GM21515 (cell line): ENCODE data around the gene RASL12.

Experiments used
- ATAC-seq: cut with Tn5 transposase; IDR thresholded peaks from one replicate; pipeline ENCODE4 v1.9.1; 2021; ENCODE audit not compliant: unreplicated experiment

Gene RASL12

DNA sequence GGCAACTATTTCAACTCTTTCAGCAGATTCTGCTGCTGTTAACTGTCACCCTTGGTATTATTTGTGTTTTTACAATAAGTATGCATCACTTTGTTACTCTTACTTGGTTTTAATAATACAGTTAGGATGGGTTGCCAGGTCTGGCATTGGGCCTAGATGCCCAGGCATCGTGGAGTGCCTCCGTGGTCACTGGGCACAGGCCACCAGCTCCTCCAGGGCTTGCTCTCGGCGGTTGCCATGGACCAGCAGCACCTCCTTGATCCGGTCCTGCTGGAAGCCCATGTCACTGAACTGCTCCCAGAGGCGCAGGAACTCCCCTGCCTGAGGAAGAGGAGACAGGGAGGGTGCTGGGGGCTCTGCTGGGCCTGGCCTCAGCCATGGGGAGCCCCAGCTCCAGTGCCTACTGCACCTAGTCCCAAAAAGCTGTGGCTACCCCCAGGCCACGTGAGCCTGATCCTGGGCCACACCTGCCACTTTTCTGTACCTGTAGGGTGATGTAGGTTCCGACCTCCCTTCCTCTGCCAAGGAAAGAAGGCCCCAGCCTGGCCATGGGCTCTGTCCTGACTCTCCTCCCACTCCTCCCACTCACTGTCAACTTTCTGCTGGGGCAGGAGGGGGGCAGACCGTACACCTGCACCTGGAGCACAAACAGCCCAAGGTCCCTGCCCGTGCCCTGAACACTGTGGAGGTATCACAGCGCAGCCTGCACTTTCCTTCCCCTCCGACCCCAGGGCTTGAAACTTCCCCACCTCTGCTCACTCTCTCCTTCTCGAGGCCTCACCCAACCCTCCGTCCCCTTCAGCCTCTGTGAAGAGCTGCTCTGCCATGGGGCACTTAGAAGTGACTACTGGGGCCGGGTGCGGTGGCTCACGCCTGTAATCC, 25.4 kb upstream of the RASL12 start:
- ATAC-seq, result no peak

DNA sequence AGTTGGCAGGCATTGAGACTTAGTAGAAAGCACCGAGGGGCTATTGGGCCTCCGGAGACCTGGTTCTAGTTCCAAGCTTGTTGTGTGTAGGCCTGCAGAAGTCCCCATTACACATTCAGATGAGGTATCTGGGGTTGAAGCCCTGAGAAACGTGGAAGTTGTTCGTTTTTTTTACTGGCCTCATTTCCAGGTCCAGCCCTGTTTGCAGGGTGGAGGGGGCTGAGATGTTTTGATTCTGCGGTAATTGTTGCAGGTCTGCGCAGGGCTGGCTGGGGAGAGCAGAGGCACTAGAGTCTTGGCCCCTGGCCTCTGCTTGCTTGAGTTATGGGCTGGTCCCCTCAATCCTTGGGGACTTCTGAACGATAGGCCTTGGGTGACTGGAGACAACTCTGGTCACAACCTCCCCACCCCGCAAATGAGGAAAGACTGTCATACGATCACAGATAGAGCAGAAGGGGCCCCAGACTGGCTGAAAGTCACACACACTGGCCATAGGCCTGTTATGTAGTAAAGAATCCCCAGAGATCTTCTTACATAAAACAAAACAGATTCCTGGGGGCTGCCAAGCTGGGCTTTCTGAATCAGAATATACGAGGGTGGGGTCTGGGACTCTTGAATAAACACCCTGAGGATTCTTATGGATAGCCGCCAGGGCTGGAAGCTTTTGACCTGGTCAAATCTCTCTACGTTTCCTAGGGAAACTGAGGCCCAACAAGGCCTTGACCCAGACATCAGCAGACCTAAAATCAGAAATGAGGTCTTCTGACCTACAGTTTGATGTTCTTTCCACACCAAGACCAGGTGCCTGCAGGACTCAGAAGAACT, 24.4 kb upstream of the RASL12 start:
- no peak for ATAC-seq

DNA sequence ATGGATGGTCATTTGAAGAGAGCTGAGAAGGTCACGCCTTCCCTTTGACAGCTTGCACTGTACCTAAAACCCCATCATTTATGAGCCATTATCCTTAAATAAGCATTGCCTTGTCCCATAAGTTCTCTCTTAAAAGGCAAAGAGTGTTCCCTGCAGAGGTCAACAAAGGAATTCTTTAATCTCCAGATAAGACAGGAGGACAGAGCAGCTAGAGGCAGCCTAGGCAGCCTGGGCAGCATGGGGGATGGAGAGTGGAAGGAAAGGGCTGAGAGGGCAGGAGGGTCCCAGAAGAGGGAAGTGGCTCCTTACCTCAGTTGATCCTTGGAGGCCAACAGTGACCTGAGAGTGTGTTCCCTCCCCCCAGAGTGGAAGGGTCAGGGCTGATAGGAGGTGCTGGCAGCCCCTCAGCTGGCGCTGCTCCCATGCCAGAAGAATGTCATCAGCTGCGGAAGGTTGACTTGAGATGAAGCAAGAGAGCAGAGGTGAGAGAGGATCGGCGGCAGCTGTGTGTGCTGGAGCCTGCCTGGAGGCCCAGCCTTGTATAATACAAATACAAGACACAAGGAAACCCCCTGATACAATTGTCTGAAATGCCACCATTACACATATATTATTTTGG, 21.5 kb upstream of the RASL12 start:
- no peak for ATAC-seq

DNA sequence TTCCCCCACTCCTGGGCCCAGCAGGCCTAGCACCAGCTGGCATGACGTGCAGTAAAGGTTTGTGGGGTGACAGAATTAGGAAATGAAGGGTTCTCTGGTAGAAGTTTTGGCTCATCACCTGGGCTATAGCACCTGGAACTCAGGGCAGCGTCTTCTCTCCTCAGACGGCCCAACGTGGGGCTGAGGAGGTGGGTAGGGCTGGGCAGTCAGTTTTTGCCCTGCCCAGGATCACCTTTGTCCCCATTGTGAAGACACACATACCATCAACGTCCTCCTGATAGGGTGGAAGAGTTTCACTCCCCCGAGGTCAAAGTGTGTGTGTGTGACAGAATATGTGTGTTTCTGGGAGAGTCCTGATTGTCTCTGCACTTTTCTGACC, 20.8 kb upstream of the RASL12 start:
- ATAC-seq, result no peak

DNA sequence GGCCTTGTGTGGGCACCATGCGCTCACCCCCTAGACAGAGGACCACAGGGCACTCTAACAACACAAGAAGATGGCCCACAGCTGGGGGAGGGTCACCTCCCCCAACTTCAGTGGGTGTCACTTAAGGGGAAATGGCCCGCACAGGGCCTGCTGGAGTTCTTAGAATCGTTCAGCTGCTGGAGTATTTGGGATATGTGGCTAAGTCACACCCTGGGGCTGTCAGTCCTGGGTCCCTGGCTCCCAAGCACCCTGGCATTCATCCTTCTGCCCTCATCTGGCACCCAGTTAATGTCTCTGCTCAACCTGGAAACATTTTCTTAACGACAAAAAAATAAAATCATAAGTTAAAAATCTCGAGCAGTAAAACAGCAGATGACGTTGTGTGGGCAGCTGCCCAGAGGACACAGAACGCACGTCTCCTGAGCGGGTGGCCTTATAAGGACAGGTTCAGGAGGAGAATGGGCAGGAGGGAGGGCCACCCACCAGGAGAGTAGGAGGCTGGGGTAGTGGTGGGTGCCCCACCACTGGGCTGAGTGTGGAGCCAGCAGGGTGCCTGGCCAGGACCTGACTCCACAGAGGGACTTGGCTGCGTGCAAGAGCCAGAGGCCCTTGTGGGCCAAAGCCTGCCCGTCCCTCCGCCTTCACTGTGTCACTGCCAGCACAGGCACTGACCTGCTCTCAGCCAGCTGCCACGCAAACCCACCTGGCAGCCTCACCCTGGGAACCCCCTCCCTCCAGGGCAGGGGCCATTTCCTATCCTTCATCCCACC, 20.3 kb upstream of the RASL12 start:
- ATAC-seq, result no peak

DNA sequence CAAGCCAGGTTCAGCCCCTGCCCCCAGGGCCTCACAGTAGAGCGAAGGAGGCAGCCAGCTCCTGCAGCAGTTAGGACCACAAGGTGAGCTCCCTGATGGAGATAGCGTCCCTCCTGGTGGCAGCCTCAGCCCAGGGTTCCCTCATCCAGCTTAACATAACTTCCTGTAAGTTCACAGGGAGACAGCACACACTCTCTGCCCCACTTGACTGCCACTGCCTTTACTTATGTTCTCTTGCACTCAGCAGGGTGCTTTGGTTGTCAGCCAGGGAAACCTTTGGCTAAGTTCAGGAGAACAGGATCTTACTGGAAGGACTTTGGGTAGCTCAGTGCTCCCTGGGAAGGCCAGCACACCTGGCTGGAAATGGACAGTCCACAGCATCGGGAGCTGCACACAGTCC, 19.6 kb upstream of the RASL12 start:
- no peak for ATAC-seq

DNA sequence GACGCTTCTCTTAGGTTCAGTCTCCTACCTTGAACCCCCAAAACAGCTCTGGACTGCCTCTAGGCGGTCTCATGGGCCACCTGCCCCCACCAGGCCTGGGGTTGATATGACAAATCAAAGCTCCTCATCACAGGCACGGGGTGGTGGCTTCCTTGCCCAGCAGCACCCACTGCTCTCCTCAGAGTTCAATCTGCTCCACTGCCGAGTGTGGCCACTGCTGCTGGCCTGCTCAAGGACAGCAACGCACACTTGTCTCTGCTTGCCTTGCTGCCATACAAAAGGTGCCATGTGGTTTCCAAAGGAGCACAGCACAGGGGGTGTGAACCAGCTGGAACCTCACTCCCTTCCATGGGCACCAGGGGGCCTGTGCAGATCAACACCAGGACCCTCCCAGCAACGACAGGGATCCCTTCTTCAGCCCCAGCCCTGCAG, 18.9 kb upstream of the RASL12 start:
- ATAC-seq, result no peak

DNA sequence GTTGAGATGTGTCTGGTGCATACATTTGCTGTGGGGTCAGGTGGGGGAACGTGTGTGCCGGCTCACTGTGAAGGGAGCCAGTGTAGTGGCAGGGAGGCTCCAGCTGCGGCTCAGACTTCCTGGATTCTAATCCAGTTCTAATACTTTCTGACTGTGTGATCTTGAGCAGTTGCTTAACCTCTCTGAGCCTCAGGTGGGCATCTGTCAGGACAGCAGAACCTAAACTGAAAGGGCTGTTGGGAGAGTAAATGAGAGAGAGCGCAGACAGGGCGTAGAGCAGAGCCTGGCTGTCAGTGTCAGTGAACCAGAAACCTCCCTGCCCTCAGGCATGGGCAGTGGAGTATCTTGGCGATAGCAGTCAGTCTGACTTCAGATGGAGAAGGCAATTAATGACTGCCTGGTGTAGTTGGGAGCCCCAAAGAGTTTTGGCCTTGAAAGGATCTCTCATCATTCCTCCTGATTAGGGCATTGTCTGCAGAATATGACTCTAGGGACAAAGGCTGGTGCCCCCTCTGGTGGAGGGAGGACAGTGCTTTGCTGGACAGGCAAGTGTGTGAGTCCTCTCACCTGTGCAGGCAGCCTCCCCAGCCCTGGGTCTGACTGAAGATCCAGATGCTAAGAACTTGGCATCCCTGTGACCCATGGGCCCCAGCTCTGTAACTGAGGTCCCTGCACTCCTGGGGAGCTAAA, 18.3 kb upstream of the RASL12 start:
- no peak for ATAC-seq

DNA sequence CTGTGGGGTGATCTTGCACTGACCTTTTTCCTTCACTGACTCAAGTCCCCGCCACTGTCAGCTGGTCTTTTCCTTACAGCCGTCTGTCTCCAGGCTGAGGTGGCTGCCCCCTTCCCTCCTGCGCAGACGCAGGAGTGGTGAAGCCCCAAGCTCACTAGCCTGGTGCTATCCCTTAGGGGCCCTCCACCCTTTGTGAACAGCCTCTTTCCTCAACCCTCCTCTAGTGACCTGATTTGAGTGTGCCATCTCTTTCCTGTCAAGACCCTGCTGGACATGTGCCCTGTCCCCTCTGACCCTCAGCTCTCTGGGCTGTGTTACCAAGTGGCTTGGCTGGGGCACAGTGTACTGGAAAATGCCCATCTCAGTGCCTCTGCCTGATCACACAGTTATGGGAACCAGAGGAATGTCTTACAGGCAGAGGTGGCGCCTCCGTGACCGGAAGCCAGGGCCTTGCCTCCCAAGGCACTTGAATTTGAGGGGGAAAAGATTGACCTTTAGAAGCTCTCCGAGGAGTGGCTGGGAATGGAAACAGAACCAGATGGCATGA, 17.5 kb upstream of the RASL12 start:
- ATAC-seq, result no peak

DNA sequence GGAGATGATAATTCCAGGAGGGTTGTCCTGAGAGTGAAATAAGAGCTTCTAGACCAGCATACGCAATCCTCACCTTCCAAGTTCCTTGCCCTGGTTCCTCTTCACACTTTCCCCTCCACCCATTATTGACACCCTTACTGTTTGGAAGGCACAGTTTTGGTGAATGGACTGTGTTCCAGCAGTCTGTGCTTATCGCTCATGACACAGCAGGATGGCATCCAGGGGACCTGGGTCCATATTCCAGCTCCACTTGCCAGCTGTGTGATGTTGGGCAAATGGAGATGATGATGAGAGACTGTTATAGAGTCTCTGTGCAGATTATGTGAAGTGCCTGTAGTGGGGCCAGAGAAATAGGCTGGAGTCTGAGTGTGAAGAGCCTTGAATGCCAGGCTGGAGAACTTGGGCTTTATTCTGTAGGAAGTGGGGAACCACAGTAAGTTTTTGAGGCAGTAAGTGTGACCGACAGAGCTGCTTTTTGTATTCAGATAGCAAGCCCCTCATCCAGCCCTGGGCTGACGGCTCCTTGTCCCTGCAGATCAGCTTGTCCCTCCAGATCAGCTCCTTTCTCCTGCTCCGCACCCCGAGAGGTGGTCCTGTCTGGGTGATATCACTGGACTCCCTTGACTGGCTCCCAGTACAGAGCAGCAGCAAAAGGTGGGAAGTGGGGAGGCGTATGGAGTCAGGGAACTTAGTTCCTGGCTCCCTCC, 16.9 kb upstream of the RASL12 start:
- ATAC-seq, result no peak

DNA sequence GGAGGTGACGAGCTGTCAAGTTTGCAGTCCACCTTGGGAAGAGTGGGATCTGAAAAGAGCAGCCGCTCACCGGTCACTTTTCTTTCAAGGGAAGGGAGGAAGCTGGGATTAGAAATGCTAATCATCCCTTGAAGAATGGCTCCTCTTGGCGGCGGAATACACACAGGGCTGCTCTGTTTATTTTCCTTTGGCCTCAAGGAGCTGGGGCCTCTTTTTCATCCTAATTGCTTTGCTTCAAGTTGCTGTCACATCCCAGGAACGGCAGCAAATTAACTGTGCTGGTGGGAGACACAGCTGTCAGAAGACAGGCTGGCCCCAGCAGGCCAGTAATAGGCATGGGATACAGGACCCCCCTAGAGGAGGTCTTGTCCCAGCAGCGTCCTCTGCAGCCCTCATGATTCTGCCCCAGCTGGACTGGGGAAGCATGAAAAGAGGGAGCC, 15.5 kb upstream of the RASL12 start:
- ATAC-seq, result no peak

DNA sequence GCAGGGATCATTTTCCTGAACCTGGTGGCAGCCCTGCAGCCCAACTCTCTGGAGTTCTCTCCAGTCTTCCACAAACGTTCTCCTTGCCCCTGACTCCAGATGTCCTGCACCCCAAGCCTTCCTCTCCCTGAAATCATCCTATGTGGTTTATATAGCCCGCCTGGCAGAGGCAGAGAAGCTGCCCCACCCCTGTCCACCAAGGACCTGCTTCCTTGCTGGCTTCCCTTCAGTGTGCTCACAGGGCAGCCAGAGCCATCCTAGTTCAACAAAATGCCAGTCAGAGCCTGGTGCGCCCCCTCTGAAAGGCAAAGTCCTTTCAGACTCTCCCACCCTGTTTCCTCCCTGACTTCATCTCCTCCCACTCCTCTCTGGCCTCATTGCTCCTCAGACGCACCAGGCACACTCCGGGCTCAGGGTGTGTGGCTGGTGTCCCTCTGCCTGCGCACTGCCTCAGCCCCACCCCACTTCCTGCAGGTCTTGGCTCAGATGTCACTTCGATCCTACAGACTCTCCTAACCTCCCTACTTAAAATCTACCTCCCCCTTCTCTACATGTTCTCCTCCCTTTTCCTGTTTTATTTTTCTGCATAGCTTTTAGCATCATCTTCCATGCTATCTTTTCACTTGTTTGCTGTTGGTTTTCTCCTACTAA, 14.6 kb upstream of the RASL12 start:
- ATAC-seq, result no peak

DNA sequence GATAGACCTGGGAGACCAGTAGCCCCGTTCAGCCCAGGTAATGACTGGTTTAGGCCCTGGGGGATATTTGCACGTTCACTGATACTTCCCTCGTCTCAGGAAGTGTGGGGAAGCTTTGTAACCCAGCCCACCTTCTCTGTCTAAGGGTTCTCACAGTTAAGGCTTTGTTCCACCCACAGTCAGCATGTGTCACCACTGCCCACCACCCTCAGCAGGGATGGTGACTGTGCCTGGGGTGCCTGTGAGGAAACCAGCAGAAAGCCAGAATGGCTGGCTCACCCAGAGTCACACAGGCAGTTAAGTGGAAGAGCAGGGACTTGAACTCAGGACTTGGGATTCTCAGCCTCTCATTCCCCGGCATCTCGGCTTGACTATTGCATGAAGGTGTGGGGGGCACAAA, 14.0 kb upstream of the RASL12 start:
- ATAC-seq, result no peak

DNA sequence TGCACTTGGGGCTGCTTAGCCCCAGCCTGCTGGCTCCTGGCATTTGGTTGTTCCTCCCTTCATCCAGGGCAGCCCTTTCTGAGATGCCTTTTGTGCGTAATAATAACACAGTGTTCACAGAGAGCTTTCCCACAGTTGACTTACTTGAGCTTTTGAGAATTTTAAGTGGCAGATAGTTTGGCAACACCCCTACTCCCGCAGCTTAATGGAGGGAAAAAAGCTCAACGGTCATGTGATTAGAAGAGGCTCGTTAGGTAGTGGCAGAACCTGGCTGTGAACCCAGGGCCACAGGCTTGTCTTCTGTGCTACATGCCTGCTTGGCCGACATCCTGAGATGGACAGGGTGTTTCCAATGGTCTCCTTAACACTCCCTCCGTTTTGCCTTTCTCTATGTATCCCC, 13.5 kb upstream of the RASL12 start:
- no peak for ATAC-seq

DNA sequence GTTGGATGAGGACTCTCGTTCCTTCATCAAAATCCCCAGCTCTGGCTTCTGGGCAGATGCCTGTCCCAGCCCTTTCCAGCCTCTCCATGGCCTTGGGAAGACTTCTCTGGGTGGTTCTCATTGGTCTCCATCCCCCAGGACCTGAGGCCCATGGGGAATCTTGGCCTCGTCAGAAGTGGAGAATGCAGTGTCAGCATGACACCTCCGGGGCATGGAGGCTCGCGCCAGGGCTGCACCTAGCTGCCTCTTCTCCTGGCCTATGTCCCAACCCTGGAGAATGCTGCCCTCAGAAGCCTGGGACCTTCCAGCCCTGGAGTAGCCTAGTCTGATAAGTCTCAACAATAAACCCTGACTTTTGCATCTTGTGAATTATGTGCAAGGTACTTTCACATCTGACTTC, 11.8 kb upstream of the RASL12 start:
- no peak for ATAC-seq

DNA sequence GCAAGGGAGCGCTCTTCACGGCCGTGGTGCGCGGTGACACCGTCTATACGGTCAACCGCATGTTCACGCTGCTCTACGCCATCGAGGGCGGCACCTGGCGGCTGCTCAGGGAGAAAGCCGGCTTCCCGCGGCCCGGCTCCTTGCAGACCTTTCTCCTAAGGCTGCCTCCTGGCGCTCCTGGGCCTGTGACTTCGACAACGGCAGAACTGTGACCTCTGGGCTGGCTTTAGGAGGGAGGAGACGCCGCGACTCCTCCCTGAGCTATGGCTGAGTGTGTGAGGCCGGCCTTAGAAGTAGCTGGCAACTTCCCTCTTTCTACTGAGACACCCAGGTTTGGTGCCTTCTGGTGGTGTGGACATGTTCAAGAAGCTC, 10.2 kb upstream of the RASL12 start:
- ATAC-seq, result no peak

DNA sequence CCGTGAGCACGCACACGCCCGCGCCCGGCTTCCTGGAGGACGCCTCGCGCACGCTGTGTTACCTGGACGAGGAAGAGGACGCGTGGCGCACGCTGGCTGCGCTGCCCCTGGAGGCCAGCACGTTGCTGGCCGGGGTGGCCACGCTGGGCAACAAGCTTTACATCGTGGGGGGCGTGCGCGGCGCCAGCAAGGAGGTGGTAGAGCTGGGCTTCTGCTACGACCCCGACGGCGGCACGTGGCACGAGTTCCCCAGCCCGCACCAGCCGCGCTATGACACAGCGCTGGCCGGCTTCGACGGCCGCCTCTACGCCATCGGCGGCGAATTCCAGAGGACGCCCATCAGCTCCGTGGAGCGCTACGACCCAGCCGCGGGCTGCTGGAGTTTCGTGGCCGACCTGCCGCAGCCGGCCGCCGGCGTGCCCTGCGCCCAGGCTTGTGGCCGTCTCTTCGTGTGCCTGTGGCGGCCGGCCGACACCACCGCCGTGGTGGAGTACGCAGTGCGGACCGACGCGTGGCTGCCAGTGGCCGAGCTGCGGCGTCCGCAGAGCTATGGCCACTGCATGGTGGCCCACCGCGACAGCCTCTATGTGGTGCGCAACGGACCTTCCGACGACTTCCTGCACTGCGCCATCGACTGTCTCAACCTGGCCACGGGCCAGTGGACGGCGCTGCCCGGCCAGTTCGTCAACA, 9.6 kb upstream of the RASL12 start:
- ATAC-seq, result no peak

DNA sequence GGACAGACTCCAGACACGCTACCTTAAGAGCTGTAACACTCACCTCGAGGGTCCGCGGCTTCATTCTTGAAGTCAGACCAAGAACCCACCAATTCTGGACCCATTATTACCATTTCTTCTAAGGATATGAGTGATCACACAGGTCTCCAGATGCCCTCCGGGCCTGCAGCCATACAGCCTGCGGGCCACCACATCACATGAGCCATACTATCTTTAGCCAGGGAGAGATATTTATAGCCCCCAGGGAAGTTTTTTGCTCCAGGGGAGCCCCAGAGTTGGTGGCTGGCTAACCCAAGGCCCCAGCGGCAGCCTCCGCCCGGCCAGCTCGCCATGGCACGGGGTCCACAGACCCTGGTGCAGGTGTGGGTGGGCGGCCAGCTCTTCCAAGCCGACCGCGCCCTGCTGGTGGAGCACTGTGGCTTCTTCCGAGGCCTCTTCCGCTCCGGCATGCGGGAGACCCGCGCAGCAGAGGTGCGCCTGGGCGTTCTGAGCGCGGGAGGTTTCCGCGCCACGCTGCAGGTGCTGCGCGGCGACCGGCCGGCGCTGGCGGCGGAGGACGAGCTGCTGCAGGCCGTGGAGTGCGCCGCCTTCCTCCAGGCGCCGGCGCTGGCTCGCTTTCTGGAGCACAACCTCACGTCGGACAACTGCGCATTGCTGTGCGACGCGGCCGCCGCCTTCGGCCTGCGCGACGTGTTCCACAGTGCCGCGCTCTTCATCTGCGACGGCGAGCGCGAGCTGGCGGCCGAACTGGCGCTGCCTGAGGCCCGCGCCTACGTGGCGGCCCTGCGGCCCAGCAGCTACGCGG, 8.9 kb upstream of the RASL12 start, which contains the start of gene KBTBD13:
KBTBD13 (plus strand) TSS at position 261 of the 805 bp plus-strand sequence; CDS start at position 331, 70 bp downstream.
- ATAC-seq, result no peak
